Right lung (tissue), 10 donors: ENCODE results near the gene TRIML1. TPM values are rescaled to one million over a fixed set of nuclear protein-coding genes. Genes with fewer than 3 reads are reported as not detected.
A peak's percentile ranks its signal among the peaks of the same experiment; 100 is the strongest.

Experiments
- DNase-seq, 2 donors: peaks; one replicate each; pipeline ENCODE4 v3.0.0-alpha.2; 2013
- long read RNA-seq, 8 donors: transcript quantifications; one replicate each; lab custom pipeline, GENCODE V29; 2026
- polyA plus RNA-seq, 5 donors: library from polyadenylated mRNA; unstranded; fragments of 120-200 nt; gene quantifications; one replicate each; pipeline versions ENCODE4 v1.2.1 to v1.2.3, GENCODE V29; 2013; ENCODE audit warnings: inconsistent platforms in 1 of 5, low replicate concordance in 1 of 5; ENCODE audit not compliant: insufficient read length in 5 of 5, insufficient read depth in 1 of 5

Gene TRIML1, protein sequence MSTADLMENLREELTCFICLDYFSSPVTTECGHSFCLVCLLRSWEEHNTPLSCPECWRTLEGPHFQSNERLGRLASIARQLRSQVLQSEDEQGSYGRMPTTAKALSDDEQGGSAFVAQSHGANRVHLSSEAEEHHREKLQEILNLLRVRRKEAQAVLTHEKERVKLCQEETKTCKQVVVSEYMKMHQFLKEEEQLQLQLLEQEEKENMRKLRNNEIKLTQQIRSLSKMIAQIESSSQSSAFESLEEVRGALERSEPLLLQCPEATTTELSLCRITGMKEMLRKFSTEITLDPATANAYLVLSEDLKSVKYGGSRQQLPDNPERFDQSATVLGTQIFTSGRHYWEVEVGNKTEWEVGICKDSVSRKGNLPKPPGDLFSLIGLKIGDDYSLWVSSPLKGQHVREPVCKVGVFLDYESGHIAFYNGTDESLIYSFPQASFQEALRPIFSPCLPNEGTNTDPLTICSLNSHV
- not detected for polyA plus RNA-seq
- long read RNA-seq, donor 1 = 0 reads
- long read RNA-seq, donor 2 = 0 reads
- long read RNA-seq, donor 3 = 0 reads
- long read RNA-seq, donor 4 = 0 reads
- long read RNA-seq, donor 5 = 0 reads
- long read RNA-seq, donor 6 = 0 reads
- long read RNA-seq, donor 7 = 0 reads
- long read RNA-seq, donor 8 = 0 reads

DNA sequence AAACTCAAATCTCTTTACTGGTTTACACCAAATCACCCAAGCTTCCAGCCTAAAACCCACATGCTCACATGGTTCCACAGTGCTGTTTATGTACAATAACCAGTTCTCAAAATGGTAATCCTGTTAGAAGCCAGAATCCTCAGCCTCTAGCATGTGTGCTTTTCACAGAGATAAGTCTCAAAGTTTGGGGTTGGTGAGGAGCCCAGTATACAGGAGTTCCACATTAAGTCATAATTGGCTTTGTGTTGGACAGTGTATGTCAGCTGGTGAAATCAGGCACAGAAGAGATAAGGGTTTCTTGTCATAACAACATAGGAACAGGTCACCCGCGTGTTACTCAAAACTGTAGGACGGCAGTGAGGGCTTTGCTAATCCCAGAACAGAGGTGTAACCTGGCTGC lies at the start of gene TRIML1:
TRIML1 (plus strand) TSS at position 301 of the 400 bp plus-strand sequence. CDS start 118 bp downstream, outside the sequence.
- DNase-seq = no peak

DNA sequence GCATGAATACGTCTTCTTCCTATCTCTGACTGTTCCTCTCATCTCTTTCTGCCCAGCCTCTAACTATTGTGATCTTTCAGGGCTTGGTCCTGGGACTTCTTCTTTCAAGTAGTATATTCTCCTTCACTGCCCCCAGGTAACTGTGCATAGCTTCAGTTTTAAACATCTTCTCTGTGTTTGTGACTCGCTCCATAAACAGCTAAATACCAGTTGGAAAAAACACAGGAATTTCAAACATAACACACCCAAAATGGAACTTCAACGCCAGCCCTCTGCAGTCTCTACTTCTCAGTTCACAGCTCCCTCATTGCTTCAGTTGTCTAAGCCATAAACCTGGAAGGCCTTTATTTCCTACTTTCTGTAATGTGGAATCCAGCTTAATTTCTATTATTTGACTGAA lies 46.4 kb upstream of the TRIML1 start:
- no peak for DNase-seq

DNA sequence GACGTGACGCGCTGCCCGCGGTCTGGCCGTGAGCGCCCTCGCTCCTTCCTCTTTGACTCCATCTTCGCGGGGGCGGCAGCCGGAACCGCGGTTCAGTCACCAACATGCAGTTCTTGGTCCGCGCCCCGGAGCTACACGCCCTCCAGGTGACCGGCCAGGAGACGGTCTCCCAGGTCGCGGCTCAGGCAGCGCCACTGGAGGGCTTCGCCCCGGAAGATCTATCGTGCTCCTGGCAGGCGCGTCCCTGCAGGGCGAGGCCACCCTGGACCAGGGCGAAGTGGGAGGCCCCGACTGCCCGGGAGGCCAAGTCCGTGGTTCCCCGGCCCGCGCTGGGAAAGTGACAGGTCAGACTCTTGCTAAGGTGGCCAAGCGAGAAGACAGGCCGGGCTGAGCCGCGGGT lies 32.8 kb upstream of the TRIML1 start:
- DNase-seq = no peak

DNA sequence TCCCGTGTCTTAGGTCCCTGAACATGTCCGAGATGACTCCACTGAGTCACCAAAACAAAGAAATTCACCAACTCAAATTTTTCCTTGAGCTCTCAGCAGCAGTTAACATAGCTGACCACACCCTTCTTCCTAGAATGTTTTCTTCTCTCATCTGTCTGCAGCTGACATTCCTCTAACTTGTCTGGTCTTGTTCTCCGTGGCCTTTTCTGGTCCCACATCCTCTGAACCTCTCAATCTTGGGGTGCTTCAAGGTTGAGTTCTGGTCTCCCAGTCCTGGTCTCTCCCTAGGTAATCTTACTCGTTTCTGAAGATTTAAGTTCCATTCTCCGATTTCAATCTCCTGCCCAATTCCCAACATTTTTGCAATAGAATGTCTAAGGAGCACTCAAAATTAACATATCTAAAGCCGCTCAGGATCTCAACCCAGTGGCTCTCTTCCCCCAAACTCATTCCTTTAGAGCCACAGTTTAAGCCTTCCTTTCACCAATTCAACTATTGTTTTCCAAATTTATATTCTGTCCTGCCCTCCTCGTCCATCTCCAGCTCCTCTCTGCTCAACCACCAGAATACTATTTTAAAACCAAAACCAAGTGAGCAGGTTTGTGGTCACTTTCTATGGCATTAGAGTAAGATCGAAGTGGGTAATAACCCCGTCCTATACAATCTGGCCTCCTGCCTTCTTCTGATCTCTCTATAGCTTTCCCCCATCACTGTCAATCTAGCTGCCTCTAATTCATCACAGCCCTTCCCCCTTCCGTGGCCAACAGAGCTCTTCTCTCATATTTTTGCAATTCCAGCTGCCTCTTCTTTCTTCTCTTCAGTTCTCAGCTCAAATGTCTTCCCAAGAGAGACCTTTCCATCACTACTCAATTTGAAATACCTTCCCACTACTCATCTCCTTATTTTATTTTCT lies 31.1 kb upstream of the TRIML1 start:
- no peak for DNase-seq

DNA sequence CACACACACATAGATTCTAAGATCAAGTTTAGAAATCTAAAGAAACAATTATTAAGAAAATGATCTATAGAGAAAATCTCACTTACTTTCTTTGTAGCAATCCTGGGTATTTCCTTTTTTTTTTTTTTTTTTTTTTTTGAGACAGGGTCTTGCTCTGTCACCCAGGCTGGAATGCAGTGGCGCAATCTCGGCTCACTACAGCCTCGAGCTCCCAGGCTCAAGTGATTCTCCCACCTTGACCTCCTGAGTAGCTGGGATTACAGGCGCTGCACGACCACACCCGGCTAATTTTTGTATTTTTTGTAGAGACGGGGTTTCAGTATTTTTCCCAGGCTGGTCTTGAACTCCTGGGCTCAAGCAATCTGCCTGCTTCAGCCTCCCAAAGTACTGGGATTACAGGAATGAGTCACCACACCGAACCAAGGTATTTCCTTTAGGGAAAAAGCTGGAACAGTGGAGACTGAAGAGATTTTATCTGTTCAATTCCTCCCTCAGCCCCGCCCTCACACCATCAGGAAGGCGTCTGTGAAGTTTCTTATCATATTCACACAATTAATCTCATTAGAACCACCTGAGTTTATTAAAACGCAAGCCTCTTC lies 30.0 kb upstream of the TRIML1 start, which contains the start of gene TRIML2:
TRIML2 (minus strand) TSS at position 447 of the 599 bp plus-strand sequence. CDS start 4,235 bp downstream, outside the sequence.
- no peak for DNase-seq

DNA sequence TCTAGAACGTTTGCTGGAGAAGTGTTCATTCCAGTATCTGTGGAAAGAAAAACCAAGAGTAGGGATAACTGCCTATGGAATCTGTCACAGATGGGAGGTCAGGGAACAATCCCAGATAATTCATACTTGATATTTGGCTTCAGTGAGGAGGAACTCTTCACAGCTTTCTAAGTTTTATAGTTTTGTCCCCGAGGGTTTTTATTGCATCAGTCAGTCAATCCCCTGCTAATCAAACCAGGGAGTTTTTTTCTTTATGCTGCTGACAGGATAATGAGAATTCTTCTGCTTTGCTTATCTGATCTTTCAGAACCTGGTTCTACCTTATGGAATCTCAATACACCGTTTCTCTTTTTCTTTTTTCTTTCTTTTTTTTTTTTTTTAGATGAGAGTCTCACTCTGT lies 29.2 kb upstream of the TRIML1 start:
- DNase-seq = no peak

DNA sequence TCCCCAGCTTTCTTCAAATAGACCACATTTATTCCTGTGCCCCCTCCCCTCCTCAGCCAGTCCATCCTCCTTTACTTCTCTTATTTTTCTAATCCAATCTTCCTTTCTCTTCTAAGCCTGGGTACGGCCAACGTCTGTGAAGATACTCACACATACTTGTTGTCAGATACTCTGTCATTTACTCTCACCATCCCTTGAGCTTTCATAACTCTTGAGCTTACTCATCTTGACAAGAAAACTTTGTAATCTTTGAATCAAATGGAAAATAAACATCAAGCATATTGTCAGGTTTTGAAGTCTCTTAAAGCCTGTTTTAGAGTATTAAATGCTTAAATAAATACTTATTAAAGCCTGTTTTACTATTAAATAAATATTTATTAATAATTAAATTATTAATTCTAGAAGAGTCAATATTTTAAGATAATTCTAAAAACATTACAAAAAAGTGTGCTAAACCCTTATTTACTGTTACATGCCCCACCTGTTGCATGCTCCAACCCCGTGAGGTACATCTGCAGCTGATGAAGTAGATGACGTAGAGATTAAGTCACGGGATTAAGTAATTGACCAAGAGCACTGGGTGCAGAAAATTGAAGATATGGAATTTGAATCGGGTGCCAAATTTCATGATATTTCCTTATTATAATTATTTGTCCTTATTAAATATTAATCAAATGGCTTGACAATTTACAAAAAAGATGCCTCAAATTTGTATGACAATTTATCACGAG lies 28.3 kb upstream of the TRIML1 start:
- DNase-seq = no peak

DNA sequence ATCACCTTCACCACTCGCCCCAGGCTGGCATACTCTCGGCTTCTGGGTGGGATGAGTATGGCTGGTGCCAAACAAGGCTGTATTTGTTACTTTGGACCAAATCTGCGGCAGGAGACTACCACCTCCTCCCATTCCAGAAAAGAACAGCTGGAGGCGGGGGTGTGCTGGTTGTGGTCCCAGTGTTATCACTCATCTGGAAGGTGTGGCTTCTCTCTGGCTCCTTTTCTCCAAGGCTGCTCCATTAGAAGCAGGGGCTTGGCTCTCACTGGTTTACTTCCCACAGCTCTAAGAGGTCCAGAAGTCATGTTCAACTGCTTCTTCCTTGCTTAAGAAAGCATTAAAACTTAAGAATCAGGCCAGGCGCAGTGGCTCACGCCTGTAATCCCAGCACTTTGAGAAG lies 27.3 kb upstream of the TRIML1 start:
- no peak for DNase-seq

DNA sequence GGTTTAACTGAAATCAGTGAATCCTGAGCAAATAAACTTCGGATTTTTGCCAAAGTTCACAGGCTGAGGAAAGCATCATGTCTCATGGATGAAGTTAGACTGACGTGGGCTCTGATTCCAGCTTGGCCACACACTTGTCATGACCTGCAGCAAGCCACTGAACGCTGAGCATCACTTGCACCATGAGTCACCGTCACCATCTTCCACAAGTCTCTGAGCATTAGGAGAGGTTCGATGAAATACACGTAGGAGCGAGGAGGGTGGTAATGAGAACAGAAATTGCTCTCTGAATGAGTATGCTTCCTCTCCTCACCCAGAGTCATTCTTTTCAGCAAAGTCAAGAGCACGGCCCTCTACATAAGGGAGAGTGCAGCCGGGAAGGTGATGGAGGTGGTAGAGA lies 26.1 kb upstream of the TRIML1 start:
- no peak for DNase-seq

DNA sequence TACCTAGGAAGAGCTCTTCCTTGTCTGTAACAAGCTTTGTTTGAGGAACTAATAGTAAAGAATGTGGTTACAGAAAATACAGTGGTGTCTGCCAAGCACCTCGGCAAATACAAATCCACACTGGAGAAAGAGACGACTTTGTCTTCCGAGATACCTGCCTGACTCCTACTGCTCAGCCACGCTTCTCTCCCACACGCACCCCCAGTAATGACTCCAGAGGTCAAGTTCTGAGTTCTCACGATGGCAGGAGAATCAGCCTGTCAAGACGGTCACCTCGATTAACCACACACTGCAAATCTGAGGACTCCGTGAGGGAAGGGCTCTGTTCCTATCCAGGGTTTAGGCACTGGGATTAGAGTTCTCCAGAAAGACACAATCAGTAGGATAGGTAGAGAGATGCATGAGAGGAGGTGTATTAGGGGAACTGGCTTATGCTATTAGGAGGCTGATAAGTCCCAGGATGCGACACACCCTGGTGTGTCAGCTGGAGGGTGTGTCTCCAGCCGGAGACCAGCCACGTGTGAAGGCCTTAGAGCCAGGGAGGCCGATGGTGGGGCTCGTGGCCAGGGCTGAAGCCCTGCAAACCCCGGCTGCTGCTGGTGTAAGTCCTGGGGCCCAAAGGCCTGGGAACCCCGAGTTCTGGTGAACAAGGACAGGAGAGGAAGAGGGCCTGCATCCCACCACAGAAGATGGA lies 21.5 kb upstream of the TRIML1 start:
- no peak for DNase-seq

DNA sequence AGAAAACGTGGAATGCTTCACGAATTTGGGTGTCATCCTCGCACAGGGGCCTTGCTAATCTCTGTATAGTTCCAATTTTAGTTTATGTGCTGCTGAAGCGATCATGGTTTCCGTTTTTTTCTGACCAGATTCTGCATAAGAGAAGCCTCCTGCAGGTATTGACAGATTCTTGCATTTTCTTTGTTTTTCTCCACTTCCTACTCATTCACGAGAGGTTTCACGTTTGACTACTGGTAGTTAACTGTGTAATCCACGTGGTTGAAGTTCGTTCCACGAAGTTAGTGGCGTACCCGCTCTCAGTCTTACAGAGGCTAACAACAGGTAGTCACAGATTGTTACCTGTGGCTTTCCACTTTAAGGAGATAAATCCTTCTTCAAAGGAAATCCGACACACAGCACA lies 17.7 kb upstream of the TRIML1 start:
- DNase-seq = no peak

DNA sequence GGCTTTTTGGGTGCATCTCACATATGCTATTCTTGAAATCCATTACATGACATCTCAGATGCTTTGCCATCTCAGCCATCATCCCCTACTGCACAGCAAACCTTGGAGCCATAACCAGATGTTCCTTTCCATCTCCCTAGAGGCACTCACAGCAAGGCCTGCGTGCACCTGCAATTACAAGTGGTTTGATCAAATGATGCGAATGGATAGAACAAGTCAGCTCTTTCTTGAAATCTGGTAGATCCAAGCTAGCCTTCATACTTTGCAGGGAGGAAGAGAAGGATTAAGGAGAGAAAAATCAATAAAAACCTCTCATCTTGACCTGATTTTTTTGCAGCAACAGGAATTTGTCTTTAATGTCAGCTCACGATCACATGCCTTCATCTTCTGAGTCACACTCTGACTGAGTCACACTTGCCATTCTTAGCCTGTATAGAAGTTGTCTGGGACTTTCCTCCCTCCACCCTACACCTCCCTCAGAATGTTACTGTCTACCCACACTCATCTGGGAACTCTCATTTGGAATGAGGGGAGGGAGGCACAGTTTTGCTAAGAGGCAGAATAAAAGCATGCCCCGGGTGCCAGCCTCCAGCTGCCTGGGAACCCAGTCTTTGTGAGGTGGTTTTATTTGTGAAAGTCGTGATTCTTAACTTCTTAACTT lies 11.9 kb upstream of the TRIML1 start:
- DNase-seq = no peak

DNA sequence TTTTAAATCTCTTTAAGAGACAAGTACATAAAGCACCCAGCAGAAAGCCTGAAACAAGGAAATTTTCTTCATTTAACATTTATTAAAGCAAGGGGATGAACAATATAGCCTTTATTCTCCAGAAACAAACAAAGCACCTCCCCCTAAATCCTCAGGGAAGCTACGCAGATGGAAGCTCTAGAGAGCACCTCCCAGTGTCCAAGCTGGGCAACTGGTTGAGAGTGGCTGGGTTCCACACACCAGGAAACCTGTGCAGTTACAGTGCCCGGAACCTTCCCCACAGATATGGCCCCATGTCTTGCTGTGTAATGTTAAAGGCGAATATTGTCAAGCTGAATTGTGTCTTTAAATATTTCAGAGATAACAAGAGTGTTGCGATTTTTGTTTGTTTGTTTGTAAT lies 8.9 kb upstream of the TRIML1 start:
- no peak for DNase-seq

DNA sequence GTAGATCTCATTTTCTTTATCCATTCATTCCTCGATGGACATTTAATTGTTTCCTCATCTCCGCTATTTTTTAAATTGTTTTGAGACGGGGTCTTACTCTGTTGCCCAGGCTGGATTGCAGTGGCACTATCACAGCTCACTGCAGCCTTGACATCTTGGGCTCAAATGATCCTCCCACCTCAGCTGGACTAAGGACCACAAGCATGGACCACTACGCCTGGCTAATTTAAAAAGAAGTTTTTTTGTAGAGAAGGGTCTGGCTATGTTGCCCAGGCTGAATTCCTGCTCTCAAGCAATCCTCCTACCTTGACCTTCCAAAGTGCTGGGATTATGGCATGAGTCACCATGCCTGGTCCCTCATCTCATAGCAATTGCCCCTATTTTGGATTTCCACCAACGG lies 7.0 kb upstream of the TRIML1 start:
- DNase-seq = no peak

DNA sequence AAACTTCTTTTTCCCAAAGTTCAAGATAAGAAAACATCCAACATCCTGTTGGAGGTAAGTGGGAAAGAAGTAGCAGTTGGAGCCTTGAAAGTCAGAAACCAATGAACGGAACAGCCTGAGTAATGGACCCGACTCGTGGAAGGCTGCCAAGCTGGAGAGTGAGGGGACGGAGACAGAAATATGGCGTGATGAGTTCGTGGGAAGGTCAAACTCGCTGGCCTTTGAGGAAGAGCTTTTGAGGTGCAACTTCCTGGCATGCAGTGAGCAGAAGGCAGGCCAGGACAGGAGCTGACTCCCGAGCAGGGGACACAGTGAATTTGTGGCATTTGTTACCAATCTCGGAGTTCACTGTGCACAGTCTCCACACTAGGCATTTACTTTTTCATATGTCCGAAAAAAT lies 1.0 kb upstream of the TRIML1 start:
- DNase-seq = peak in 1 of 2 donors; percentile 5

DNA sequence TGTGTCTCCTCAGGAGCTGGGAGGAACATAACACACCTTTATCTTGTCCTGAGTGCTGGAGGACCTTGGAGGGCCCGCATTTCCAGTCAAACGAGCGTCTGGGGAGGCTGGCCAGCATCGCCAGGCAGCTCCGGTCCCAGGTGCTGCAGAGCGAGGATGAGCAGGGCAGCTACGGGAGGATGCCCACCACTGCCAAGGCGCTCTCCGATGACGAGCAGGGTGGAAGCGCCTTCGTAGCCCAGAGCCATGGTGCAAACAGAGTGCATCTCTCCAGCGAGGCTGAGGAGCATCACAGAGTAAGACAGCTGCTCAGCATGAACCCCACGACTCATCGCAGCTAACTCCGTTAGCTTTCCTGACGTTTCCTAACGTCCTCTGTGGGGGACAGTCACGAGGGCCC lies 430 bp downstream of the TRIML1 start:
- DNase-seq = no peak

DNA sequence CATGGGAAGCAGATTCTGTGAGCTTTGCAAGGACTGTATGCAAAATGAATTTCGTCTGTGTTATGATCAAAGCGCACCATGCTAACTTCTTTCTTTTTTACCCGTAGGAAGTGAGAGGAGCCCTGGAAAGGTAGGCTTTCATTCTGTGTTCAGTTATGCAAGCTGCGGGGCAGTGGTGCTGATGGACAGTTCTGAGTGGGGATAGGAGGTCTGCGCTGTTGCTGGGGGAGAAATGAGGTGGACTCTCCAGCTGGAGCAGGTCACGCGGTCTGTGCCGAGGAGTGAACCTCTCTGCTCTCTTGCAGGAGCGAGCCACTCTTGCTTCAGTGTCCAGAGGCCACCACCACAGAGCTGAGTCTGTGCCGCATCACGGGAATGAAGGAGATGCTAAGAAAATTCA lies 4.5 kb downstream of the TRIML1 start:
- peak in 1 of 2 donors; percentile 5 for DNase-seq

DNA sequence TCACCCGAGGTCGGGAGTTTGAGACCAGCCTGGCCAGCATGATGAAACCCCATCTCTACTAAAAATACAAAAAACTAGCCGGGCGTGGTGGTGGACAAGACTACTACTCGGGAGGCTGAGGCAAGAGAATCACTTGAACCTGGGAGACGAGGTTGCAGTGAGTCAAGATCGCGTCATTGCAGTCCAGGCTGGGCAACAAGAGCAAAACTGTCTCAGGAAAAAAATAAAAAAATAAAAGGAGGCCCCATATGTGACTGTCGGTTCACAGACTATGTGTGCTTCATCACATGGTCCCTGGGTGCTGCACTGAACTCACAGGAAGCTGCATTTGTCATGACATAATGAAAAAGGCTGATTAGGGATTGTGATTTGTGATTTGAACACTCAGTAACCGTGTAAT lies 6.4 kb downstream of the TRIML1 start:
- no peak for DNase-seq

DNA sequence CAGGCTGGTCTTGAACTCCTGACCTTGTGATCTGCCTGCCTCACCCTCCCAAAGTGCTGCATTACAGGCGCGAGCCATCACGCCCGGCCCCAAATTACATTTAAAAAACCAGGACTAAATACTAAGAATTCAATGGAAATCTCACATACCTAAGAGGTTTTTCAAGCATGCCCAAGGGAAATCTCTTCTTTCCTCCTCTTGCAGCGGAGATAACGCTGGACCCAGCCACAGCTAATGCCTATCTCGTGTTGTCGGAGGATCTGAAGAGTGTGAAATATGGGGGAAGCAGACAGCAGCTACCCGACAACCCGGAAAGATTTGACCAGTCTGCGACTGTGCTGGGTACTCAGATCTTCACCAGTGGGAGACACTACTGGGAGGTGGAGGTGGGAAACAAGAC lies 7.4 kb downstream of the TRIML1 start:
- no peak for DNase-seq

DNA sequence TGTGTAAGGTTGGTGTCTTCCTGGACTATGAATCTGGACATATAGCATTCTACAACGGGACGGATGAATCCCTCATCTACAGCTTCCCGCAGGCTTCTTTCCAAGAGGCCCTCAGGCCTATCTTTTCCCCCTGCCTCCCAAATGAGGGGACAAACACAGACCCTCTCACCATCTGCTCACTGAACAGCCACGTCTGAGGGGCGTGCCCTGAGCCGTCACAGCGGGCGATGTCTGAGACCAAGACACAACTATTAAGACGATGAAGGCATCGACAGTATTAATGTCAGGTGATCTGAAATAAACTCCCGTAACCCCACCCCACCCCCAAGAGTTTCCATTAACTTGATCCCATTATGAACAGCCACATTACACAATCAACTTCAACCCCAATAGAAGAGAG lies 7.9 kb downstream of the TRIML1 start:
- no peak for DNase-seq
